Esophagus squamous epithelium (tissue), 5 donors: Measurements from ENCODE around the gene DTX3L. TPM values are rescaled to one million over a fixed set of nuclear protein-coding genes. Genes with fewer than 3 reads are reported as not detected.

Experiments
- DNase-seq: peaks from one replicate; lab custom pipeline; 2025; lab: John Stamatoyannopoulos, UW
- H3K27ac ChIP-seq, 4 donors: fragments of 200-600 bp; sonication (generic); one replicate each; pipeline ENCODE4 v1.5.1; 2016 to 2019; ENCODE audit warnings: mild to moderate bottlenecking in 1 of 4
- H3K27me3 ChIP-seq, 4 donors: fragments of 200-600 bp; sonication (generic); 1 replicate in 3 of 4; 2 replicates in 1 of 4; pipeline versions ENCODE4 v1.5.1 to v1.6.0; 2017 to 2021; ENCODE audit warnings: antibody characterized with exemption in 1 of 4
- H3K36me3 ChIP-seq, 3 donors: fragments of 200-600 bp; sonication (generic); one replicate each; pipeline ENCODE4 v1.5.1; 2016 to 2019
- H3K4me1 ChIP-seq, 3 donors: fragments of 200-600 bp; sonication (generic); one replicate each; pipeline ENCODE4 v1.5.1; 2017 to 2019
- H3K4me3 ChIP-seq, 4 donors: fragments of 200-600 bp; sonication (generic); 1 replicate in 3 of 4; 2 replicates in 1 of 4; pipeline ENCODE4 v1.5.1; 2016 to 2019; ENCODE audit warnings: mild to moderate bottlenecking in 2 of 4, moderate library complexity in 1 of 4
- H3K9me3 ChIP-seq, 3 donors: fragments of 200-600 bp; sonication (generic); one replicate each; pipeline ENCODE4 v1.5.1; 2016 to 2019
- POLR2A ChIP-seq, 4 donors: fragments of 450-650 bp; IDR thresholded peaks; one replicate each; pipeline ENCODE4 v1.6.1; 2017; ENCODE audit warnings: antibody characterized with exemption in 4 of 4, mild to moderate bottlenecking in 4 of 4, moderate library complexity in 3 of 4
- whole genome bisulfite sequencing, 2 donors: methylation state at CpG; one replicate each; pipeline ENCODE4 v1.1.5; 2018; 5-methylcytosine and 5-hydroxymethylcytosine counted together
- intact Hi-C: fragments of 100-400 bp; cut with DNase I; formaldehyde crosslinking; loops from one replicate; pipeline ENCODE4 v1.15.0; 2022
- total RNA-seq, 4 donors: library from RNA; depleted of rRNA; stranded (reverse); fragments of >200 nt; gene quantifications; one replicate each; pipeline ENCODE4 v1.1.0, GENCODE V29; 2016
- TF ChIP-seq, protein P1 (sequence below), 6 experiments: fragments of 450-650 bp in 4 of 6; fragments of 200-600 bp in 2 of 6; sonication (generic) in 2 of 6; IDR thresholded peaks; one replicate each; pipeline ENCODE4 v1.5.1; 2016 to 2019; ENCODE audit warnings: antibody characterized with exemption in 6 of 6, mild to moderate bottlenecking in 4 of 6, moderate library complexity in 4 of 6
- donor health status: DM: yes; HTN: yes; CAD: no.

The DTX3L gene
- total RNA-seq, 4 donors from 2014 or later, result 17.8 to 25.8 (median 19.9) TPM

- H3K27me3 ChIP-seq, result no peaks in the 10 kb centered on the region
- H3K4me1 ChIP-seq, result peaks cover 0 to 44% (median 19%) of the 10 kb centered on the region in 3 donors
- H3K4me3 ChIP-seq, result no peak overlapping the region
- peaks cover 6 to 72% (median 28%) of the 10 kb centered on the region in 3 donors for H3K36me3 ChIP-seq
- 63 to 66% methylated on average over 3 of the region's 3 CpGs for WGBS, 2 donors
- intact Hi-C loops, result no loop called here
- no peak for DNase-seq
- H3K9me3 ChIP-seq, result no peaks in the 10 kb centered on the region
- TF ChIP-seq, protein P1, sequence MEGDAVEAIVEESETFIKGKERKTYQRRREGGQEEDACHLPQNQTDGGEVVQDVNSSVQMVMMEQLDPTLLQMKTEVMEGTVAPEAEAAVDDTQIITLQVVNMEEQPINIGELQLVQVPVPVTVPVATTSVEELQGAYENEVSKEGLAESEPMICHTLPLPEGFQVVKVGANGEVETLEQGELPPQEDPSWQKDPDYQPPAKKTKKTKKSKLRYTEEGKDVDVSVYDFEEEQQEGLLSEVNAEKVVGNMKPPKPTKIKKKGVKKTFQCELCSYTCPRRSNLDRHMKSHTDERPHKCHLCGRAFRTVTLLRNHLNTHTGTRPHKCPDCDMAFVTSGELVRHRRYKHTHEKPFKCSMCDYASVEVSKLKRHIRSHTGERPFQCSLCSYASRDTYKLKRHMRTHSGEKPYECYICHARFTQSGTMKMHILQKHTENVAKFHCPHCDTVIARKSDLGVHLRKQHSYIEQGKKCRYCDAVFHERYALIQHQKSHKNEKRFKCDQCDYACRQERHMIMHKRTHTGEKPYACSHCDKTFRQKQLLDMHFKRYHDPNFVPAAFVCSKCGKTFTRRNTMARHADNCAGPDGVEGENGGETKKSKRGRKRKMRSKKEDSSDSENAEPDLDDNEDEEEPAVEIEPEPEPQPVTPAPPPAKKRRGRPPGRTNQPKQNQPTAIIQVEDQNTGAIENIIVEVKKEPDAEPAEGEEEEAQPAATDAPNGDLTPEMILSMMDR (IDR thresholded peaks at IDR 0.05), result no peak
- no peak for TF ChIP-seq POLR2A (IDR thresholded peaks at IDR 0.05)
- H3K27ac ChIP-seq, result no peak overlapping the region
Observed at GRCh38 chr3:122568755-122569154, 4.6 kb downstream of the DTX3L start.

- Histone ChIP-seq H3K27me3 (no peaks in the 10 kb centered on the region), H3K36me3 (peaks cover 6 to 50% (median 17%) of the 10 kb centered on the region in 3 donors), H3K9me3 (no peaks in the 10 kb centered on the region), H3K27ac (peak overlapping the region; percentile 25 to 63 (median 46)), H3K4me1 (peaks cover 4 to 25% (median 13%) of the 10 kb centered on the region in 3 donors), H3K4me3 (no peak overlapping the region)
- TF ChIP-seq POLR2A (IDR thresholded peaks at IDR 0.05), result no peak
- TF ChIP-seq, protein P1 (IDR thresholded peaks at IDR 0.05), result peak in 1 of 6 experiments; percentile 11
- intact Hi-C loops, result loop anchor here (5.0 kb wide), 1 partner anchor 99 kb away; no protein-coding TSS in a partner anchor
- no peak for DNase-seq
- 5 to 27% methylated on average over 3 of the region's 3 CpGs for WGBS, 2 donors
Observed at GRCh38 chr3:122572940-122573412, 8.8 kb downstream of the DTX3L start.

GRCh38 chr3:122576174-122576940, 12.2 kb downstream of the DTX3L start:
- Histone ChIP-seq H3K36me3 (peaks cover 4 to 16% (median 10%) of the 10 kb centered on the region in 3 donors), H3K4me3 (no peak overlapping the region), H3K4me1 (peaks cover 4 to 31% (median 13%) of the 10 kb centered on the region in 3 donors), H3K27me3 (no peaks in the 10 kb centered on the region), H3K27ac (no peak overlapping the region), H3K9me3 (peaks cover 0 to under 1% (median 0%) of the 10 kb centered on the region in 3 donors)
- WGBS, 2 donors, result 62 to 63% methylated on average over 8 of the region's 8 CpGs
- intact Hi-C loops, result no loop called here
- TF ChIP-seq POLR2A (IDR thresholded peaks at IDR 0.05), result no peak
- TF ChIP-seq, protein P1 (IDR thresholded peaks at IDR 0.05), result no peak
- DNase-seq, result no peak

DNA sequence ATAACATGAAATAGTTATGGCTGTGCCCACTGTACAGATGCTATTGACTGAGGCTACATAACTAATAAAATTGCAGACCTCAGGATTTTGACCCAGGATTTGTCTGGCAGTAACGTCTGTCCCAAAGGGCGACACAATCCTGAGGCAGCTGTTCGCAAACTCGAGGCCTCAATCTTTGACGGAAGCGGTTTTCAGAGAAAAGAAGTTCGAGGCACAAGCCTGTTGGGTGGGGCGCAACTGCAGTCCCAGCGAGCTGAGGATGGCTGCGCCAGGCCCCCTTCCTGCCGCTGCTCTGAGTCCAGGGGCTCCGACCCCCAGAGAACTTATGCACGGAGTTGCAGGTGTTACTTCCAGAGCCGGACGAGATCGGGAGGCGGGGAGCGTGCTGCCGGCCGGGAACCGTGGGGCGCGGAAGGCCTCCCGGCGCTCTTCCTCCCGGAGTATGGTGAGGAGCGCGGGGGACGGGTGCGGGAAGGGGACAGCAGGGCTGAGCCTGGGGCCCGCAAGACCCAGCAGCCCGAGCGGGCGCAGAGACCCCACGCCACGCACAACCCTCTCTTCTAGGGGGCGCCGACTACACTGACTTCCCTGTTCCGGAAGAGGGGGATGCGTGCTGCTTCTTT, 13.4 kb downstream of the DTX3L start, which contains the start of gene PARP15:
Gene PARP15, plus strand, starts transcription at position 242 of the 623 bp plus-strand sequence. Its CDS starts 18 bp downstream, at position 260.
- H3K27ac ChIP-seq, result peak within 1 kb of the TSS in 3 of 4 donors; percentile 15 to 64 (median 44)
- peaks cover 0 to 12% (median 11%) of the 10 kb centered on the region in 3 donors for H3K9me3 ChIP-seq
- intact Hi-C loops, result no loop called here
- DNase-seq, result no peak
- H3K4me3 ChIP-seq, result peak within 1 kb of the TSS; percentile 33 to 67 (median 54)
- peak in 1 of 4 donors; percentile 30 for TF ChIP-seq POLR2A (IDR thresholded peaks at IDR 0.05)
- TF ChIP-seq, protein P1 (IDR thresholded peaks at IDR 0.05), result no peak
- peaks cover 4 to 27% (median 12%) of the 10 kb centered on the region in 3 donors for H3K4me1 ChIP-seq
- peaks cover 0 to 4% (median 0%) of the 10 kb centered on the region in 3 donors for H3K36me3 ChIP-seq
- WGBS, 2 donors, result 16 to 18% methylated on average over 26 of the region's 40 CpGs
- H3K27me3 ChIP-seq, result no peaks in the 10 kb centered on the region
